NCI-H345 (cell line): Measurements from ENCODE around the gene ATP4A.

Experiments
- DNase-seq: peaks from one replicate; lab custom pipeline; 2025; lab: John Stamatoyannopoulos, UW

The ATP4A gene

GRCh38 chr19:35565016-35565856, 1.8 kb upstream of the ATP4A start:
- DNase-seq: no peak

GRCh38 chr19:35562776-35563175, 682 bp downstream of the ATP4A start:
- DNase-seq: no peak

GRCh38 chr19:35562336-35562735, 1.1 kb downstream of the ATP4A start:
- DNase-seq: no peak

GRCh38 chr19:35561436-35561835, 2.0 kb downstream of the ATP4A start:
- DNase-seq: no peak

GRCh38 chr19:35560677-35561076, 2.8 kb downstream of the ATP4A start:
- no peak for DNase-seq

GRCh38 chr19:35560271-35560670, 3.2 kb downstream of the ATP4A start:
- no peak for DNase-seq

- no peak for DNase-seq
These were observed 3.7 kb downstream of the ATP4A start for GRCh38 chr19:35559781-35560180.

- DNase-seq: peak; percentile 62
These were observed 4.2 kb downstream of the ATP4A start for GRCh38 chr19:35559281-35559659.

GRCh38 chr19:35558400-35559280, 4.8 kb downstream of the ATP4A start:
- peak; percentile 46 for DNase-seq

GRCh38 chr19:35557539-35558399, 5.7 kb downstream of the ATP4A start:
- DNase-seq: peak; percentile 98

- DNase-seq: no peak
These were observed 6.5 kb downstream of the ATP4A start for GRCh38 chr19:35556846-35557538.

- DNase-seq: no peak
These were observed 7.3 kb downstream of the ATP4A start for GRCh38 chr19:35556025-35556590.

GRCh38 chr19:35555301-35556005, 8.0 kb downstream of the ATP4A start:
- peak; percentile 48 for DNase-seq

GRCh38 chr19:35554076-35554475, 9.4 kb downstream of the ATP4A start:
- DNase-seq: no peak

- DNase-seq: no peak
These were observed 10.0 kb downstream of the ATP4A start for GRCh38 chr19:35553385-35554000.

- no peak for DNase-seq
These were observed 10.7 kb downstream of the ATP4A start for GRCh38 chr19:35552534-35553384.

GRCh38 chr19:35551091-35551810, 12.2 kb downstream of the ATP4A start:
- no peak for DNase-seq

- no peak for DNase-seq
These were observed 13.5 kb downstream of the ATP4A start for GRCh38 chr19:35549879-35550523.
